HepG2 (cell line): Measurements from ENCODE around the gene CCBE1. TPM values are rescaled to one million over a fixed set of nuclear protein-coding genes. Genes with fewer than 3 reads are reported as not detected.

Source experiments
- ARNT2 ChIP-seq: sonication (generic); formaldehyde crosslinking; IDR thresholded peaks from 2 replicates; pipeline ENCODE4 v1.8.0; 2022; ENCODE audit warnings: mild to moderate bottlenecking, low read depth, missing genetic modification reagents, moderate library complexity
- ATRX ChIP-seq: sonication (generic); formaldehyde crosslinking; IDR thresholded peaks from 2 replicates; pipeline ENCODE4 v1.4.0; 2020; ENCODE audit warnings: missing genetic modification reagents, borderline replicate concordance
- KDM2A ChIP-seq: sonication (generic); formaldehyde crosslinking; IDR thresholded peaks from 2 replicates; pipeline ENCODE4 v1.4.0; 2020; ENCODE audit warnings: low read depth, missing genetic modification reagents, borderline replicate concordance
- LRRFIP1 ChIP-seq: sonication (generic); formaldehyde crosslinking; conservative IDR thresholded peaks from 2 replicates; pipeline ENCODE4 v1.4.0; 2020; ENCODE audit warnings: missing genetic modification reagents
- SRY ChIP-seq: sonication (generic); formaldehyde crosslinking; IDR thresholded peaks from 2 replicates; pipeline ENCODE4 v1.8.0; 2022; ENCODE audit warnings: mild to moderate bottlenecking, missing genetic modification reagents
- TRIM22 ChIP-seq: fragments of 450-650 bp; IDR thresholded peaks from 2 replicates; pipeline ENCODE4 v1.6.1; 2017
- ZMAT5 ChIP-seq: sonication (generic); formaldehyde crosslinking; IDR thresholded peaks from 2 replicates; pipeline ENCODE4 v1.5.0; 2020; ENCODE audit warnings: mild to moderate bottlenecking, low read depth, missing genetic modification reagents, borderline replicate concordance
- ZNF275 ChIP-seq: sonication (generic); formaldehyde crosslinking; IDR thresholded peaks from 2 replicates; pipeline ENCODE4 v1.8.0; 2022; ENCODE audit warnings: missing genetic modification reagents, mild to moderate bottlenecking, inconsistent platforms, borderline replicate concordance
- ZNF432 ChIP-seq: sonication (generic); formaldehyde crosslinking; IDR thresholded peaks from 2 replicates; pipeline ENCODE4 v1.5.0; 2020; ENCODE audit warnings: missing genetic modification reagents, mild to moderate bottlenecking, borderline replicate concordance
- ZNF44 ChIP-seq: sonication (generic); formaldehyde crosslinking; IDR thresholded peaks from 2 replicates; pipeline ENCODE4 v1.5.1; 2020; ENCODE audit warnings: mild to moderate bottlenecking, missing genetic modification reagents
- ZNF577 ChIP-seq: sonication (generic); formaldehyde crosslinking; IDR thresholded peaks from 2 replicates; pipeline ENCODE4 v1.4.0; 2020; ENCODE audit warnings: mild to moderate bottlenecking, low read depth, missing genetic modification reagents, borderline replicate concordance
- polyA plus RNA-seq, 8 experiments: library from polyadenylated mRNA; depleted of rRNA in 3 of 8; stranded (reverse) in 7 of 8; unstranded in 1 of 8; fragments of >200 nt; fragmentation: Illumina TruSeq in 4 of 8; extraction: Trizol in 4 of 8; gene quantifications; 2 replicates each; pipeline versions ENCODE4 v1.2.1 to v1.2.3, GENCODE V29; 2011 to 2016; ENCODE audit warnings: low read depth in 4 of 8, missing spikeins in 1 of 8, mixed read lengths in 1 of 8; ENCODE audit not compliant: insufficient read depth in 1 of 8
- total RNA-seq, 5 experiments: library from RNA; depleted of rRNA; stranded (reverse); fragments of >200 nt; fragmentation: Illumina TruSeq; extraction: Trizol; gene quantifications; 2 replicates each; pipeline ENCODE4 v1.2.3, GENCODE V29; 2016; ENCODE audit warnings: low read depth in 1 of 5

CCBE1 gene
- total and polyA plus RNA-seq, 2 of the 13 experiments (the other 11 are each of a cell fraction or from before 2014, with no cell fraction given): not detected

- TF ChIP-seq ZNF275 (CRISPR knock-in tag) (no peak), TRIM22 (no peak), ZNF577 (CRISPR knock-in tag) (no peak), ZNF432 (CRISPR knock-in tag) (no peak), ZMAT5 (no peak), ZNF44 (CRISPR knock-in tag) (no peak), KDM2A (no peak), ARNT2 (no peak), SRY (CRISPR knock-in tag) (no peak), ATRX (CRISPR knock-in tag) (no peak), LRRFIP1 (no peak)
Measured at GRCh38 chr18:59451963-59452362, 245.3 kb downstream of the CCBE1 start (continued).
